Caki2 (cell line): ENCODE data around the gene ZNF555. TPM values are rescaled to one million over a fixed set of nuclear protein-coding genes. Genes with fewer than 3 reads are reported as not detected.
A peak's percentile ranks its signal among the peaks of the same experiment; 100 is the strongest.
"Not testable (repeated sequence)": the region's sequence is repeated elsewhere in the genome, so short reads cannot be mapped to it uniquely, and the experiment has no call there.

Source experiments
- DNase-seq: peaks from one replicate; pipeline ENCODE4 v3.0.0-alpha.2; 2015; ENCODE audit warnings: low read depth
- in situ Hi-C: cut with HindIII; loops from 2 replicates; pipeline ENCODE4 v1.10.0; 2016; ENCODE audit warnings: low sequenced_read_pairs, low pct_unique_long_range_greater_than_20kb, mixed read lengths
- total RNA-seq: library from RNA; depleted of rRNA; stranded (reverse); fragments of >200 nt; shearing (Covaris generic); gene quantifications from 2 replicates; pipeline ENCODE4 v1.2.3, GENCODE V29; 2014; ENCODE audit warnings: low replicate concordance; rRNA removed

Gene ZNF555
- 3.9 and 12.4 TPM in 2 replicates for total RNA-seq

GRCh38 chr19:2840794-2841791 lies at the start of gene ZNF555:
TSS of gene ZNF555 (plus strand) at chr19:2841475. CDS start at chr19:2841573, 98 bp downstream.
- DNase-seq, result peak; percentile 90
- in situ Hi-C loops, result no loop called here

GRCh38 chr19:2791876-2792275 lies 49.4 kb upstream of the ZNF555 start:
- DNase-seq, result no peak
- in situ Hi-C loops, result no loop called here

- DNase-seq, in situ Hi-C loops: not testable (repeated sequence)
These were observed 48.6 kb upstream of the ZNF555 start for GRCh38 chr19:2792666-2793065.

GRCh38 chr19:2793126-2793525 lies 48.1 kb upstream of the ZNF555 start:
- in situ Hi-C loops, result no loop called here
- no peak for DNase-seq

GRCh38 chr19:2793577-2793976 lies 47.7 kb upstream of the ZNF555 start:
- in situ Hi-C loops, result no loop called here
- no peak for DNase-seq

- DNase-seq, result no peak
- in situ Hi-C loops, result no loop called here
These were observed 45.2 kb upstream of the ZNF555 start for GRCh38 chr19:2795827-2796658.

GRCh38 chr19:2796659-2797266 lies 44.5 kb upstream of the ZNF555 start:
- DNase-seq, result no peak
- in situ Hi-C loops, result no loop called here

GRCh38 chr19:2797280-2797679 lies 44.0 kb upstream of the ZNF555 start:
- DNase-seq, result no peak
- in situ Hi-C loops, result no loop called here

- no peak for DNase-seq
- in situ Hi-C loops, result no loop called here
These were observed 43.1 kb upstream of the ZNF555 start for GRCh38 chr19:2798158-2798685.

GRCh38 chr19:2798733-2799132 lies 42.5 kb upstream of the ZNF555 start:
- DNase-seq, result no peak
- in situ Hi-C loops, result no loop called here

- DNase-seq, result no peak
- in situ Hi-C loops, result no loop called here
These were observed 41.8 kb upstream of the ZNF555 start for GRCh38 chr19:2799273-2800020.

- in situ Hi-C loops, result no loop called here
These were observed 40.8 kb upstream of the ZNF555 start for GRCh38 chr19:2800506-2800905.

GRCh38 chr19:2802826-2803225 lies 38.4 kb upstream of the ZNF555 start:
- no peak for DNase-seq
- in situ Hi-C loops, result no loop called here

More at GRCh38 chr19:2800506-2800905, 40.8 kb upstream of the ZNF555 start:
- no peak for DNase-seq

GRCh38 chr19:2803486-2804155 lies 37.7 kb upstream of the ZNF555 start:
- in situ Hi-C loops, result no loop called here
- no peak for DNase-seq

- in situ Hi-C loops, result no loop called here
- no peak for DNase-seq
These were observed 36.9 kb upstream of the ZNF555 start for GRCh38 chr19:2804156-2805004.

- DNase-seq, result no peak
- in situ Hi-C loops, result no loop called here
These were observed 35.9 kb upstream of the ZNF555 start for GRCh38 chr19:2805261-2805900.
